GM18502 (cell line): Measurements from ENCODE around the gene SF3B3.

Experiments used
- ATAC-seq: cut with Tn5 transposase; IDR thresholded peaks from one replicate; pipeline ENCODE4 v1.9.1; 2021; ENCODE audit warnings: mild to moderate bottlenecking; ENCODE audit not compliant: unreplicated experiment, poor library complexity

Gene SF3B3

GRCh38 chr16:70561623-70562022 is 38.0 kb downstream of the SF3B3 start:
- ATAC-seq, result no peak

GRCh38 chr16:70563636-70564035 is 40.0 kb downstream of the SF3B3 start:
- ATAC-seq, result no peak

- ATAC-seq, result no peak
These were observed 41.4 kb downstream of the SF3B3 start for GRCh38 chr16:70565053-70565452.

GRCh38 chr16:70568601-70569237 is 45.1 kb downstream of the SF3B3 start:
- no peak for ATAC-seq

GRCh38 chr16:70569752-70570151 is 46.1 kb downstream of the SF3B3 start:
- no peak for ATAC-seq

- ATAC-seq, result no peak
These were observed 47.5 kb downstream of the SF3B3 start for GRCh38 chr16:70570967-70571570.

- ATAC-seq, result no peak
These were observed 48.0 kb downstream of the SF3B3 start for GRCh38 chr16:70571623-70572022.

- ATAC-seq, result no peak
These were observed 48.7 kb downstream of the SF3B3 start for GRCh38 chr16:70572050-70572925.

- no peak for ATAC-seq
These were observed 49.3 kb downstream of the SF3B3 start for GRCh38 chr16:70572926-70573270.

- no peak for ATAC-seq
These were observed 50.0 kb downstream of the SF3B3 start for GRCh38 chr16:70573451-70574121.

GRCh38 chr16:70574595-70575271 is 51.1 kb downstream of the SF3B3 start:
- no peak for ATAC-seq

GRCh38 chr16:70575376-70575775 is 51.8 kb downstream of the SF3B3 start:
- ATAC-seq, result no peak

- ATAC-seq, result peak; percentile 80
These were observed 53.0 kb downstream of the SF3B3 start for GRCh38 chr16:70576431-70577255.

- ATAC-seq, result no peak
These were observed 53.7 kb downstream of the SF3B3 start for GRCh38 chr16:70577256-70577698.

- ATAC-seq, result no peak
These were observed 54.4 kb downstream of the SF3B3 start for GRCh38 chr16:70578035-70578434.

GRCh38 chr16:70579248-70579647 is 55.6 kb downstream of the SF3B3 start:
- ATAC-seq, result no peak

GRCh38 chr16:70579648-70580630 is 56.3 kb downstream of the SF3B3 start:
- no peak for ATAC-seq

GRCh38 chr16:70582280-70582978 is 58.8 kb downstream of the SF3B3 start:
- ATAC-seq, result no peak
